Measurements from ENCODE around the gene CYYR1.

The CYYR1 gene

DNA sequence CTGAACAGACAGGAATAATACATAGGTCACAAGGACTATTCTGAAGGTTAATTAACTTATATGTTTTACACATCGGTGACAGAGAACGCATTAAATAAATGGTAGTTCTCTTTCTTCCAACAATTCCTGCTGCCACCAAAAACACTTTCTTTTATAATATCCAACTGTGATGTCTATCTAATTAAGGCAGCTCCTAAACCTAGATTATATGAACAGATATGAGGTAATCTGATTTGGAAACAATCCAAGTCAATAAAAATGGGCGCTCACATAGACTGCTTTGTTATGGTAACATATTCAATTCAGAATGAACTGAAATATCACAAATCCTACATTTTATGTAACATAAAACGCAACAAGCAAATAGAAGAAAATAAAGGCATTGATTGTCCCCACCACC is 16.0 kb downstream of the CYYR1 start:
- 60 to 100% methylated on average over 1 to 4 of the region's 4 CpGs for WGBS, 2 experiments
- H3K4me1 ChIP-seq (ENCODE audit: control insufficient read depth, insufficient read depth, low read length) = no peaks in the 10 kb centered on the region
- no peaks in the 10 kb centered on the region for H3K36me3 ChIP-seq (ENCODE audit: control insufficient read depth, insufficient read depth, low read length)
- H3K4me3 ChIP-seq (ENCODE audit: insufficient read depth, low read depth, low read length) = no peak overlapping the region
- H3K27ac ChIP-seq (ENCODE audit: insufficient read depth, low read depth, low read length, poor library complexity, severe bottlenecking) = no peak overlapping the region
- no peaks in the 10 kb centered on the region for H3K9me3 ChIP-seq (ENCODE audit: control insufficient read depth, low read length)
- H3K27me3 ChIP-seq (ENCODE audit: control insufficient read depth, insufficient read depth, low read length, poor library complexity, severe bottlenecking) = no peaks in the 10 kb centered on the region

GRCh38 chr21:26555540-26556146 is 17.4 kb downstream of the CYYR1 start:
- Histone ChIP-seq H3K36me3 (ENCODE audit: control insufficient read depth, insufficient read depth, low read length) (no peaks in the 10 kb centered on the region), H3K4me1 (ENCODE audit: control insufficient read depth, insufficient read depth, low read length) (peaks cover 2% of the 10 kb centered on the region), H3K9me3 (ENCODE audit: control insufficient read depth, low read length) (no peaks in the 10 kb centered on the region), H3K4me3 (ENCODE audit: insufficient read depth, low read depth, low read length) (no peak overlapping the region), H3K27ac (ENCODE audit: insufficient read depth, low read depth, low read length, poor library complexity, severe bottlenecking) (no peak overlapping the region), H3K27me3 (ENCODE audit: control insufficient read depth, insufficient read depth, low read length, poor library complexity, severe bottlenecking) (no peaks in the 10 kb centered on the region)
- WGBS, 2 experiments = 100% methylated on average over 1 of the region's 1 CpG; no CpG with 5 or more reads in 1 of the 2 experiments

GRCh38 chr21:26554365-26554764 is 18.7 kb downstream of the CYYR1 start:
- no peak overlapping the region for H3K4me3 ChIP-seq (ENCODE audit: insufficient read depth, low read depth, low read length)
- H3K36me3 ChIP-seq (ENCODE audit: control insufficient read depth, insufficient read depth, low read length) = no peaks in the 10 kb centered on the region
- WGBS, 2 experiments = 89 to 92% methylated on average over 2 of the region's 2 CpGs
- no peaks in the 10 kb centered on the region for H3K9me3 ChIP-seq (ENCODE audit: control insufficient read depth, low read length)
- H3K27ac ChIP-seq (ENCODE audit: insufficient read depth, low read depth, low read length, poor library complexity, severe bottlenecking) = no peak overlapping the region
- H3K4me1 ChIP-seq (ENCODE audit: control insufficient read depth, insufficient read depth, low read length) = peaks cover 6% of the 10 kb centered on the region
- no peaks in the 10 kb centered on the region for H3K27me3 ChIP-seq (ENCODE audit: control insufficient read depth, insufficient read depth, low read length, poor library complexity, severe bottlenecking)

DNA sequence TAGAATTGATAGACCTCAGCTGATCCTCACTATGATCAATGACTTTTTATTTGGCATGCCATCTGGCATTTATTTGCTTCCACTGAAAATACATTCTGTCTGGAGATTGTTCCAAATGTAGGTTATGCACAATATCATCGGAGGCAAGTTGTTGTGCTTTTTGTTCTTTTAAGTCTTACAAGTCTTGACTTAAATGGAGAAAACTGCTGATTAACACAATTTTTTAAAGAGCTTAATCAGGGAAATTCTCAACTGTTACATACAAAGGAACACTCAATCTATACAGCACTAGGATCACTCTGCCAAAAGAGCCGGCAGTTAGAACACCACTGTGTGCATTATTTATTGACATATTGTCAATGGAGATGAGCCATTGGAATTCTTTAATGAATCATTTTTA is 19.2 kb downstream of the CYYR1 start:
- Histone ChIP-seq H3K4me1 (ENCODE audit: control insufficient read depth, insufficient read depth, low read length) (peaks cover 6% of the 10 kb centered on the region), H3K36me3 (ENCODE audit: control insufficient read depth, insufficient read depth, low read length) (no peaks in the 10 kb centered on the region), H3K27me3 (ENCODE audit: control insufficient read depth, insufficient read depth, low read length, poor library complexity, severe bottlenecking) (no peaks in the 10 kb centered on the region), H3K9me3 (ENCODE audit: control insufficient read depth, low read length) (no peaks in the 10 kb centered on the region), H3K4me3 (ENCODE audit: insufficient read depth, low read depth, low read length) (no peak overlapping the region), H3K27ac (ENCODE audit: insufficient read depth, low read depth, low read length, poor library complexity, severe bottlenecking) (no peak overlapping the region)
- 89 to 96% methylated on average over 1 to 2 of the region's 2 CpGs for WGBS, 2 experiments

DNA sequence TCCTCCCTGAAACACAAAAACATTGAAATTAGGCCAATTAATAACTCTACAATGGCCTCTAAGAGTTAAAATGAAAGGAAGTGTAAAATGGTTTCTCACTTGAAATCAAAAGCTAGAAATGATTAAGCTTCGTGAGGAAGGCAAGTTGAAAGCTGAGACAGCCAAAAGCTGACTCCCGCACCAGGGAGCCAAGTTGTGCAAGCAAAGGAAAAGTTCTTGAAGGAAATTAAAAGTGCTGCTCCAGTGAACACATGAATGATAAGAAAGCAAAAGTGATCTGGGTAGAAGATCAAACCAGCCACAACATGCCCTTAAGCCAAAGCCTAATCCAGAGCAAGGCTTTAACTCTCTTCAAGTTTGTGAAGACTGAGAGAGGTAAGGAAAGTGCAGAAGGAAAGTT is 22.8 kb downstream of the CYYR1 start:
- H3K36me3 ChIP-seq (ENCODE audit: control insufficient read depth, insufficient read depth, low read length) = no peaks in the 10 kb centered on the region
- no peak overlapping the region for H3K27ac ChIP-seq (ENCODE audit: insufficient read depth, low read depth, low read length, poor library complexity, severe bottlenecking)
- no peak overlapping the region for H3K4me3 ChIP-seq (ENCODE audit: insufficient read depth, low read depth, low read length)
- 89 to 92% methylated on average over 2 of the region's 2 CpGs for WGBS, 2 experiments
- H3K9me3 ChIP-seq (ENCODE audit: control insufficient read depth, low read length) = no peaks in the 10 kb centered on the region
- H3K4me1 ChIP-seq (ENCODE audit: control insufficient read depth, insufficient read depth, low read length) = peaks cover 6% of the 10 kb centered on the region
- no peaks in the 10 kb centered on the region for H3K27me3 ChIP-seq (ENCODE audit: control insufficient read depth, insufficient read depth, low read length, poor library complexity, severe bottlenecking)

DNA sequence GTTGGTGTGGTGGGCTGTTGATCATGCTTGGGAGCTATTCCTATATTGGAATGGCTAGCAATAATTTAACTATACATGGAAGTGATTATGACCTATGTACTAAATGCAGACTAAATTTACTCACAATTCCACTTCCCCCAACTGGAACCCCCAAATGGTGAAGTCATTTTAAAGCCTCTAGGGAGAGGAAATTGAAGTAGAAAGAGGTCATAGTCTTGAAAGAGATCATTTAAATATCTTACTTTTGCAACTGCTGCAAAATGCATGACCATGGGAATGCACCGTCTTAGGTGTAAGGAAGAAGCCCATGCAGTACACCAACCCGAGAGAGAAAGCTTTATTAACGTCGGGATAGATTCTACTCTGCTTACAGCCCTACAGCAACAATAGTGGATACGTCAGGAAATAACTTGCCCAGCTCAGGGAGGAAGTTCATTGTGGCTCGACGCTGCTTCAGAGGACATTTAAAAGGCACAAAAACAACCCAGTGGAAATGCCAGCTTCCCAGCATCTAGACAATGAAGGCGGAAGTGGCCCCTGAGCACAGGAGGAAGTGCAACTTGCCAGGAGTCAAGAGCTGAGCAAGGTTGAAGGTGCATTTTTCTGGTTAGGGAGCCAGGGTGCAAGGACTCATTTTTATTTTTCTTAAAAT is 26.5 kb downstream of the CYYR1 start:
- WGBS, 2 experiments = 94% methylated on average over 8 of the region's 8 CpGs
- H3K36me3 ChIP-seq (ENCODE audit: control insufficient read depth, insufficient read depth, low read length) = no peaks in the 10 kb centered on the region
- H3K27ac ChIP-seq (ENCODE audit: insufficient read depth, low read depth, low read length, poor library complexity, severe bottlenecking) = no peak overlapping the region
- peaks cover 6% of the 10 kb centered on the region for H3K4me1 ChIP-seq (ENCODE audit: control insufficient read depth, insufficient read depth, low read length)
- H3K4me3 ChIP-seq (ENCODE audit: insufficient read depth, low read depth, low read length) = no peak overlapping the region
- H3K9me3 ChIP-seq (ENCODE audit: control insufficient read depth, low read length) = no peaks in the 10 kb centered on the region
- no peaks in the 10 kb centered on the region for H3K27me3 ChIP-seq (ENCODE audit: control insufficient read depth, insufficient read depth, low read length, poor library complexity, severe bottlenecking)

DNA sequence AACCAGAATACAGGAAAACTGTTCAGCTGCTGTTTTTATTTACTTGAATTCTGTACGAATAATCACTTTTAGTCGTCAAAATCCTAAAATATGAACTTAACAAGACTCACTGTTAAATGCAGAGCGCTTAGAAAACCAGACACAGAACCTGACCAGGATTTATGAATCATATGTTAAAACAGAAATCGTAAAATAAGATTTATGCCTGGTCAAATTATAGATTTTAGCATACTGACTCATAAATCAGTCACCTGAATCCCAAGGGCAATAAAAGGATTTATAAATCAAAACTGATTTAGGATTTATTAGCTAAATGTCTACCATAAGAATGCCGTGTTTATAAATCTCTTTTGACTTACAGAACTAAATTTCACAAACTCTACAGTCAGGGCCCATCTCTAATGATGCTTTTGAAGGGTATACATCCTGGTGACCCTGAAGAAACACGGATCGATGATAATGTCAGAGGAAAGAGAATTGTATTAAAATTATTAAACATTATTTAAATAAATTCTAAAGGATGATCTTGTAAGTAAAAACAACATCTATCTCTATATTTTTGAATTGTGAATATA is 28.8 kb downstream of the CYYR1 start:
- 95% methylated on average over 3 to 5 of the region's 7 CpGs for WGBS, 2 experiments
- no peaks in the 10 kb centered on the region for H3K36me3 ChIP-seq (ENCODE audit: control insufficient read depth, insufficient read depth, low read length)
- H3K9me3 ChIP-seq (ENCODE audit: control insufficient read depth, low read length) = no peaks in the 10 kb centered on the region
- no peak overlapping the region for H3K4me3 ChIP-seq (ENCODE audit: insufficient read depth, low read depth, low read length)
- no peak overlapping the region for H3K27ac ChIP-seq (ENCODE audit: insufficient read depth, low read depth, low read length, poor library complexity, severe bottlenecking)
- H3K27me3 ChIP-seq (ENCODE audit: control insufficient read depth, insufficient read depth, low read length, poor library complexity, severe bottlenecking) = no peaks in the 10 kb centered on the region
- H3K4me1 ChIP-seq (ENCODE audit: control insufficient read depth, insufficient read depth, low read length) = no peaks in the 10 kb centered on the region

DNA sequence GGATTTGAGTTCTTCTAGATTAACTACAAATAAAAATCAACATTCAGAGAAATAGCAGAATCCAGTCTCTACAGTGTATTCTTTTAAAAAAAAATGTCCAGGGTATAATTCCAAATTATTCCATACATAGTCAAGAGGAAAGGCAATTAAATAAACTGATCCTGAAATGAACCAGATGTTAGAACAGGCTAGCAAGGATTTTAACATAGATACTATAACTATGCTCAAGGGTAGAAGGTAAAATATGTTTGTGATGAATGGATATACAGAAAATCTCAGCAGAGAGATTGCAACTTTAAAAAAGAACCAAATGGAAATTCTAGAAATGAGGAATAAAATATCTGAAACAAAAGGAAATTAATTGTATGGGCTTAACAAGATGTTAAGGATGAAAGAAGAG is 32.4 kb downstream of the CYYR1 start:
- Histone ChIP-seq H3K4me3 (ENCODE audit: insufficient read depth, low read depth, low read length) (no peak overlapping the region), H3K36me3 (ENCODE audit: control insufficient read depth, insufficient read depth, low read length) (no peaks in the 10 kb centered on the region), H3K9me3 (ENCODE audit: control insufficient read depth, low read length) (no peaks in the 10 kb centered on the region), H3K27me3 (ENCODE audit: control insufficient read depth, insufficient read depth, low read length, poor library complexity, severe bottlenecking) (no peaks in the 10 kb centered on the region), H3K27ac (ENCODE audit: insufficient read depth, low read depth, low read length, poor library complexity, severe bottlenecking) (no peak overlapping the region), H3K4me1 (ENCODE audit: control insufficient read depth, insufficient read depth, low read length) (no peaks in the 10 kb centered on the region)

GRCh38 chr21:26539566-26539965 is 33.5 kb downstream of the CYYR1 start:
- no peaks in the 10 kb centered on the region for H3K9me3 ChIP-seq (ENCODE audit: control insufficient read depth, low read length)
- no peaks in the 10 kb centered on the region for H3K27me3 ChIP-seq (ENCODE audit: control insufficient read depth, insufficient read depth, low read length, poor library complexity, severe bottlenecking)
- no peaks in the 10 kb centered on the region for H3K36me3 ChIP-seq (ENCODE audit: control insufficient read depth, insufficient read depth, low read length)
- no peak overlapping the region for H3K4me3 ChIP-seq (ENCODE audit: insufficient read depth, low read depth, low read length)
- H3K4me1 ChIP-seq (ENCODE audit: control insufficient read depth, insufficient read depth, low read length) = no peaks in the 10 kb centered on the region
- H3K27ac ChIP-seq (ENCODE audit: insufficient read depth, low read depth, low read length, poor library complexity, severe bottlenecking) = no peak overlapping the region
- 92% methylated on average over 1 of the region's 2 CpGs for whole genome bisulfite sequencing, 2 experiments

GRCh38 chr21:26534517-26534916 is 38.6 kb downstream of the CYYR1 start:
- Histone ChIP-seq H3K36me3 (ENCODE audit: control insufficient read depth, insufficient read depth, low read length) (no peaks in the 10 kb centered on the region), H3K9me3 (ENCODE audit: control insufficient read depth, low read length) (no peaks in the 10 kb centered on the region), H3K4me1 (ENCODE audit: control insufficient read depth, insufficient read depth, low read length) (no peaks in the 10 kb centered on the region), H3K27ac (ENCODE audit: insufficient read depth, low read depth, low read length, poor library complexity, severe bottlenecking) (no peak overlapping the region), H3K4me3 (ENCODE audit: insufficient read depth, low read depth, low read length) (no peak overlapping the region), H3K27me3 (ENCODE audit: control insufficient read depth, insufficient read depth, low read length, poor library complexity, severe bottlenecking) (no peaks in the 10 kb centered on the region)
- WGBS, 2 experiments = 76 to 77% methylated on average over 3 of the region's 4 CpGs
